HG03439 (cell line): ENCODE results near the gene MRTO4.

Experiments
- ATAC-seq: cut with Tn5 transposase; IDR thresholded peaks from one replicate; pipeline ENCODE4 v1.9.1; 2021; ENCODE audit warnings: mild to moderate bottlenecking, moderate library complexity; ENCODE audit not compliant: unreplicated experiment

MRTO4 gene

DNA sequence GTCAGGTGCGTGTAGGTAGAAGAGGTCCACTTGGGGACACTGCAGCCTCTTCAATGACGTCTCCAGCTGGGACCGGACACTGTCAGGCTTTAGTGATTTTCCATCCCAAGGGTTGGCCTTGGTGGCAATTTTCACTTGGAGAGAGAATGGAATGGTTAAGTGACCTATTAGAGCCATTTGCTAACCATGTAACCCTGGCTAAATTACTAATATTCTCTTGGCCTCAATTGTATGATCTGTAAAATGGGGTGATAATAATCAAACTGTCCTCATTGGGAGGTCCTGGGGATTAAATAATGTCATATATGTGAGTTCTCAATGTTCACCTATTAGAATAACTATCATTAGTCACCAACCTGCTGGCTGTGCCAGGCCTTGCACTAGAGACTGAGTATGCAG is 56.9 kb downstream of the MRTO4 start:
- ATAC-seq = no peak

- ATAC-seq = no peak
Observed at GRCh38 chr1:19309123-19309813, 57.7 kb downstream of the MRTO4 start.
